H9 (cell line): ENCODE measurements around the gene SLC39A7. TPM values are rescaled to one million over a fixed set of nuclear protein-coding genes. Genes with fewer than 3 reads are reported as not detected.

Experiments
- DNase-seq: peaks from one replicate; pipeline ENCODE4 v3.0.0-alpha.2; 2017
- H2AFZ ChIP-seq: one replicate; pipeline ENCODE4 v1.6.1; 2013; ENCODE audit warnings: mild to moderate bottlenecking, low read length, control low read depth, moderate library complexity
- H2AK5ac ChIP-seq: 2 replicates; pipeline ENCODE4 v1.6.1; 2013; ENCODE audit warnings: low read length, control low read depth, mixed read lengths; ENCODE audit not compliant: insufficient read length
- H2BK120ac ChIP-seq: one replicate; pipeline ENCODE4 v1.6.1; 2013; ENCODE audit warnings: low read depth, mild to moderate bottlenecking, low read length, control low read depth, inconsistent platforms; ENCODE audit not compliant: poor library complexity, severe bottlenecking
- H2BK12ac ChIP-seq: 2 replicates; pipeline ENCODE4 v1.6.1; 2013; ENCODE audit warnings: low read length, control low read depth, mixed read lengths, low read depth; ENCODE audit not compliant: insufficient read length
- H2BK15ac ChIP-seq: 2 replicates; pipeline ENCODE4 v1.6.1; 2013; ENCODE audit warnings: low read depth, low read length, control low read depth
- H2BK20ac ChIP-seq: one replicate; pipeline ENCODE4 v1.6.1; 2013; ENCODE audit warnings: low read depth, mild to moderate bottlenecking, low read length, control low read depth, inconsistent platforms; ENCODE audit not compliant: poor library complexity, severe bottlenecking
- H2BK5ac ChIP-seq: 2 replicates; pipeline ENCODE4 v1.6.1; 2013; ENCODE audit warnings: low read length, control low read depth, mixed read lengths; ENCODE audit not compliant: insufficient read length
- H3K14ac ChIP-seq: 2 replicates; pipeline ENCODE4 v1.6.1; 2013; ENCODE audit warnings: low read length, control low read depth; ENCODE audit not compliant: insufficient read depth
- H3K18ac ChIP-seq: 2 replicates; pipeline ENCODE4 v1.6.1; 2013; ENCODE audit warnings: low read depth, mild to moderate bottlenecking, mixed read lengths, low read length, control low read depth; ENCODE audit not compliant: insufficient read length
- H3K23ac ChIP-seq: 2 replicates; pipeline ENCODE4 v1.6.1; 2013; ENCODE audit warnings: low read length, control low read depth, mixed read lengths, low read depth; ENCODE audit not compliant: insufficient read length
- H3K23me2 ChIP-seq: 2 replicates; pipeline ENCODE4 v1.6.1; 2013; ENCODE audit warnings: low read depth, mild to moderate bottlenecking, mixed read lengths, low read length, control low read depth; ENCODE audit not compliant: insufficient read length, poor library complexity, severe bottlenecking
- H3K27ac ChIP-seq: 2 replicates; pipeline ENCODE4 v1.5.1; 2013; ENCODE audit warnings: low read length, control low read depth, mixed read lengths, low read depth; ENCODE audit not compliant: insufficient read length
- H3K27me3 ChIP-seq: 2 replicates; pipeline ENCODE4 v1.6.1; 2013; ENCODE audit warnings: low read length, control low read depth, inconsistent platforms; ENCODE audit not compliant: insufficient read depth
- H3K4ac ChIP-seq: 2 replicates; pipeline ENCODE4 v1.6.1; 2013; ENCODE audit warnings: low read depth, mild to moderate bottlenecking, control low read depth, inconsistent platforms, low read length, moderate library complexity
- H3K4me1 ChIP-seq: 2 replicates; pipeline ENCODE4 v1.6.1; 2013; ENCODE audit warnings: low read length, control low read depth, inconsistent platforms; ENCODE audit not compliant: insufficient read depth
- H3K4me2 ChIP-seq: 2 replicates; pipeline ENCODE4 v1.6.1; 2013; ENCODE audit warnings: low read length, control low read depth, mixed read lengths; ENCODE audit not compliant: insufficient read length, insufficient read depth
- H3K56ac ChIP-seq: 2 replicates; pipeline ENCODE4 v1.6.1; 2013; ENCODE audit warnings: low read depth, mild to moderate bottlenecking, mixed read lengths, low read length, control low read depth; ENCODE audit not compliant: insufficient read length
- H3K79me1 ChIP-seq: 2 replicates; pipeline ENCODE4 v1.6.1; 2013; ENCODE audit warnings: low read depth, mild to moderate bottlenecking, moderate library complexity, low read length, control low read depth, inconsistent platforms; ENCODE audit not compliant: insufficient read depth, poor library complexity, severe bottlenecking
- H3K79me2 ChIP-seq: 2 replicates; pipeline ENCODE4 v1.6.1; 2013; ENCODE audit warnings: low read length, control low read depth, inconsistent platforms; ENCODE audit not compliant: insufficient read depth
- H3K9ac ChIP-seq: 2 replicates; pipeline ENCODE4 v1.6.1; 2013; ENCODE audit warnings: low read length, control low read depth, mixed read lengths; ENCODE audit not compliant: insufficient read length; ENCODE audit errors: extremely low read depth
- H3K9me3 ChIP-seq: one replicate; pipeline ENCODE4 v1.6.1; 2013; ENCODE audit warnings: low read depth, low read length, inconsistent platforms; ENCODE audit not compliant: control insufficient read depth
- H3T11ph ChIP-seq: one replicate; pipeline ENCODE4 v1.6.1; 2013; ENCODE audit warnings: mild to moderate bottlenecking, low read length, control low read depth, inconsistent platforms
- H4K20me1 ChIP-seq: one replicate; pipeline ENCODE4 v1.6.1; 2013; ENCODE audit not compliant: control insufficient read depth, insufficient read length, insufficient read depth
- H4K5ac ChIP-seq: 2 replicates; pipeline ENCODE4 v1.6.1; 2013; ENCODE audit warnings: low read depth, mild to moderate bottlenecking, mixed read lengths, low read length, control low read depth; ENCODE audit not compliant: insufficient read length
- H4K8ac ChIP-seq: replicated peaks from 2 replicates; pipeline ENCODE4 v1.6.1; 2013; ENCODE audit warnings: low read length, control low read depth, mixed read lengths, low read depth; ENCODE audit not compliant: insufficient read length
- H4K91ac ChIP-seq: 2 replicates; pipeline ENCODE4 v1.6.1; 2013; ENCODE audit warnings: low read depth, mild to moderate bottlenecking, moderate library complexity, mixed read lengths, low read length, control low read depth; ENCODE audit not compliant: insufficient read length
- H3K27ac Mint-ChIP-seq, 3 experiments: 2 replicates in 2 of 3; 3 replicates in 1 of 3; pipeline ENCODE4 v1.8.0; 2020 to 2021; ENCODE audit warnings: mixed read lengths in 3 of 3, mild to moderate bottlenecking in 1 of 3, moderate library complexity in 1 of 3
- H3K27me3 Mint-ChIP-seq: 2 replicates; pipeline ENCODE4 v1.8.0; 2021; ENCODE audit warnings: low read depth, mild to moderate bottlenecking, moderate library complexity, mixed read lengths
- H3K36me3 Mint-ChIP-seq, 3 experiments: 2 replicates in 2 of 3; 3 replicates in 1 of 3; pipeline ENCODE4 v1.8.0; 2020 to 2021; ENCODE audit warnings: low read depth in 3 of 3, mixed read lengths in 3 of 3; ENCODE audit not compliant: insufficient read depth in 1 of 3
- H3K4me1 Mint-ChIP-seq, 2 experiments: 2 replicates each; pipeline ENCODE4 v1.8.0; 2020; ENCODE audit warnings: mixed read lengths in 2 of 2
- H3K4me3 Mint-ChIP-seq, 2 experiments: 2 replicates in 1 of 2; 3 replicates in 1 of 2; pipeline ENCODE4 v1.8.0; 2020 to 2021; ENCODE audit warnings: mild to moderate bottlenecking in 2 of 2, mixed read lengths in 2 of 2, moderate library complexity in 1 of 2
- H3K9me3 Mint-ChIP-seq, 2 experiments: 2 replicates in 1 of 2; 3 replicates in 1 of 2; pipeline ENCODE4 v1.8.0; 2020; ENCODE audit warnings: mild to moderate bottlenecking in 2 of 2, mixed read lengths in 2 of 2, moderate library complexity in 1 of 2
- WGBS: extraction: QIAGEN DNeasy Blood & Tissue Kit; methylation state at CpG from one replicate; pipeline ENCODE4 v1.1.7; 2013; ENCODE audit warnings: missing lambda C conversion rate, low lambda C conversion rate, mixed read lengths; ENCODE audit not compliant: insufficient read length; ENCODE audit errors: extremely low coverage; 5-methylcytosine and 5-hydroxymethylcytosine counted together
- total RNA-seq: library from RNA; stranded (reverse); gene quantifications from 2 replicates; pipeline ENCODE4 v1.2.1, GENCODE V29; 2021
- TF ChIP-seq, protein P1 (sequence below): fragments of 200-600 bp; sonication (generic); conservative IDR thresholded peaks from 3 replicates; pipeline ENCODE4 v1.8.0; 2021; ENCODE audit warnings: antibody characterized with exemption, mild to moderate bottlenecking

The SLC39A7 gene
- total RNA-seq, 1 experiment from 2014 or later: 107 TPM

DNA sequence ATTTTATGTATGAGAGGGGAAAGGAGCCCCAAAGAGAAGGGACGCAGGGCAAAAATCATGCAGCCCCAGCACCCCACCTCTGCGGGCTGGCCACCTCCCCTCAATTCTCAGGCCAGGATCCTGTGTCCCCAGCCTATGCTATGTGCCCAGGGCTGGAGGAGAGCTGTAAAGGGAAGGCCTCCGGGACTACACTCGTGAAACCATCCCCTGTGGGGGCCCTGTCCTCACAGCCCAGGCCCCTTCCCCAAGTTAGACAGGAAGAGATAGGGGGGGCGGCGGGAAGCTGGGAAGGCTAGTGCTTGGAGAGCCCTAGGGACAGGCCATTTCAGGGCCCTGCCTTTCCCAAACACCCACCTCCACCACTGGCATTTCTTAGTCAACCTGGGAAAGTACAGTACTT is 7.0 kb upstream of the SLC39A7 start:
- H3K79me2 ChIP-seq: no peaks in the 10 kb centered on the region
- no peak overlapping the region for H2BK12ac ChIP-seq
- no peak overlapping the region for H3K9ac ChIP-seq
- H3K56ac ChIP-seq: no peak overlapping the region
- WGBS: no CpG with 5 or more reads among the region's 6 CpGs
- no peak overlapping the region for H3K14ac ChIP-seq
- DNase-seq: no peak
- H3K4ac ChIP-seq: no peak overlapping the region
- H2BK120ac ChIP-seq: no peak overlapping the region
- no peak overlapping the region for H2AFZ ChIP-seq
- no peak overlapping the region for H2BK20ac ChIP-seq
- H2AK5ac ChIP-seq: no peak overlapping the region
- H3K27me3 ChIP-seq: peaks cover 3% of the 10 kb centered on the region; the same call in 1 of the 2 replicates
- H3K23ac ChIP-seq: no peak overlapping the region
- H3K4me1 Mint-ChIP-seq: peaks cover 23 to 27% of the 10 kb centered on the region in 2 experiments
- H3K4me3 Mint-ChIP-seq: peak overlapping the region; percentile 56 to 77
- no peak overlapping the region for H2BK5ac ChIP-seq
- H4K8ac ChIP-seq: no peak overlapping the region
- no peak overlapping the region for H4K91ac ChIP-seq
- peaks cover 14 to 31% (median 25%) of the 10 kb centered on the region in 3 experiments; a peak in 6 of 7 replicates for H3K36me3 Mint-ChIP-seq
- H2BK15ac ChIP-seq: no peak overlapping the region
- H3K18ac ChIP-seq: no peak overlapping the region
- H4K20me1 ChIP-seq: no peaks in the 10 kb centered on the region
- TF ChIP-seq, protein P1, sequence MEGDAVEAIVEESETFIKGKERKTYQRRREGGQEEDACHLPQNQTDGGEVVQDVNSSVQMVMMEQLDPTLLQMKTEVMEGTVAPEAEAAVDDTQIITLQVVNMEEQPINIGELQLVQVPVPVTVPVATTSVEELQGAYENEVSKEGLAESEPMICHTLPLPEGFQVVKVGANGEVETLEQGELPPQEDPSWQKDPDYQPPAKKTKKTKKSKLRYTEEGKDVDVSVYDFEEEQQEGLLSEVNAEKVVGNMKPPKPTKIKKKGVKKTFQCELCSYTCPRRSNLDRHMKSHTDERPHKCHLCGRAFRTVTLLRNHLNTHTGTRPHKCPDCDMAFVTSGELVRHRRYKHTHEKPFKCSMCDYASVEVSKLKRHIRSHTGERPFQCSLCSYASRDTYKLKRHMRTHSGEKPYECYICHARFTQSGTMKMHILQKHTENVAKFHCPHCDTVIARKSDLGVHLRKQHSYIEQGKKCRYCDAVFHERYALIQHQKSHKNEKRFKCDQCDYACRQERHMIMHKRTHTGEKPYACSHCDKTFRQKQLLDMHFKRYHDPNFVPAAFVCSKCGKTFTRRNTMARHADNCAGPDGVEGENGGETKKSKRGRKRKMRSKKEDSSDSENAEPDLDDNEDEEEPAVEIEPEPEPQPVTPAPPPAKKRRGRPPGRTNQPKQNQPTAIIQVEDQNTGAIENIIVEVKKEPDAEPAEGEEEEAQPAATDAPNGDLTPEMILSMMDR: no peak
- peak overlapping the region; percentile 84 for H3K4me2 ChIP-seq
- H3K27me3 Mint-ChIP-seq: peaks cover 44% of the 10 kb centered on the region
- H3K9me3 ChIP-seq: no peaks in the 10 kb centered on the region
- H3K27ac ChIP-seq: no peak overlapping the region
- no peaks in the 10 kb centered on the region for H3K4me1 ChIP-seq
- H3T11ph ChIP-seq: no peak overlapping the region
- no peak overlapping the region for H4K5ac ChIP-seq
- H3K79me1 ChIP-seq: no peaks in the 10 kb centered on the region
- peaks cover 11% of the 10 kb centered on the region for H3K23me2 ChIP-seq
- no peak overlapping the region for H3K27ac Mint-ChIP-seq
- no peaks in the 10 kb centered on the region; a peak in 1 of 5 replicates for H3K9me3 Mint-ChIP-seq
